ENCODE measurements around the gene LEKR1.

DNA sequence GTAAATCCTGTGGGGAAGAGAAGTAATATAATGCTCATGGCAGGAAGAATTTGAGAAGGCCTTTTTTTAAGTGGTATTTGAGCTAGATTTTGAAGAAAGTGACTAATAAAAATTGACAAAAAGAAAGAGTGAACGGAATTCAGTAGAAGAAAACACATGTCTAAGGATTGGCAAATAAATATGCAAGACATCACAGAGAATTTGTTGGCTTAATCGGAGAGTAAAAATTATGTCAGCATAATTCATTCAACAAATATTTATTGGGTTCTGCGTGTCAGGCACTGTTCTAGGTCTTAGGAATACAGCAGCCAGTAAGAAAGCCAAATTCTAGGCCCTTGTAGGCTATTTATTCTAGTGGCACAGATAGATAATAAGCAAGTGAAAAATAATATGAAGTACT, 33.6 kb upstream of the LEKR1 start:
- TF ChIP-seq ZNF740 (CRISPR knock-in tag; IDR thresholded peaks at IDR 0.05) = no peak
- TF ChIP-seq ZNF740 (tag; IDR thresholded peaks at IDR 0.05) = no peak
- no peak for TF ChIP-seq HDAC1 (IDR thresholded peaks at IDR 0.05)
- no peak for TF ChIP-seq SIN3B (IDR thresholded peaks at IDR 0.05; ENCODE audit: low read depth)
- no peak for TF ChIP-seq SETDB1 (IDR thresholded peaks at IDR 0.05; ENCODE audit: low read length)
- no peak for TF ChIP-seq NRF1 (conservative IDR thresholded peaks at IDR 0.05 in 1 of 2, IDR thresholded peaks at IDR 0.05 in 1 of 2)
- TF ChIP-seq ZNF146 (CRISPR knock-in tag; IDR thresholded peaks at IDR 0.05; ENCODE audit: unreplicated experiment) = no peak
- TF ChIP-seq, protein P1, sequence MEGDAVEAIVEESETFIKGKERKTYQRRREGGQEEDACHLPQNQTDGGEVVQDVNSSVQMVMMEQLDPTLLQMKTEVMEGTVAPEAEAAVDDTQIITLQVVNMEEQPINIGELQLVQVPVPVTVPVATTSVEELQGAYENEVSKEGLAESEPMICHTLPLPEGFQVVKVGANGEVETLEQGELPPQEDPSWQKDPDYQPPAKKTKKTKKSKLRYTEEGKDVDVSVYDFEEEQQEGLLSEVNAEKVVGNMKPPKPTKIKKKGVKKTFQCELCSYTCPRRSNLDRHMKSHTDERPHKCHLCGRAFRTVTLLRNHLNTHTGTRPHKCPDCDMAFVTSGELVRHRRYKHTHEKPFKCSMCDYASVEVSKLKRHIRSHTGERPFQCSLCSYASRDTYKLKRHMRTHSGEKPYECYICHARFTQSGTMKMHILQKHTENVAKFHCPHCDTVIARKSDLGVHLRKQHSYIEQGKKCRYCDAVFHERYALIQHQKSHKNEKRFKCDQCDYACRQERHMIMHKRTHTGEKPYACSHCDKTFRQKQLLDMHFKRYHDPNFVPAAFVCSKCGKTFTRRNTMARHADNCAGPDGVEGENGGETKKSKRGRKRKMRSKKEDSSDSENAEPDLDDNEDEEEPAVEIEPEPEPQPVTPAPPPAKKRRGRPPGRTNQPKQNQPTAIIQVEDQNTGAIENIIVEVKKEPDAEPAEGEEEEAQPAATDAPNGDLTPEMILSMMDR (IDR thresholded peaks at IDR 0.05 in 2 of 3, conservative IDR thresholded peaks at IDR 0.05 in 1 of 3; ENCODE audit: insufficient read depth in 2 of 3, low read depth in 1 of 3, low read length in 3 of 3) = no peak
- no peak for TF ChIP-seq MTF1 (CRISPR knock-in tag; IDR thresholded peaks at IDR 0.05; ENCODE audit: borderline replicate concordance)

Measured in K562 (cell line).